ENCODE data around the gene POLR2F.

GRCh38 chr22:37930952-37931440, 22.5 kb upstream of the POLR2F start:
- TF ChIP-seq TAF1 (conservative IDR thresholded peaks at IDR 0.05) (no peak), MAX (IDR thresholded peaks at IDR 0.05) (no peak), REST (IDR thresholded peaks at IDR 0.05) (no peak), RXRA (IDR thresholded peaks at IDR 0.05) (no peak), CTCF (IDR thresholded peaks at IDR 0.05; ENCODE audit: low read depth, low read length, missing input control) (no peak), RAD21 (IDR thresholded peaks at IDR 0.05) (no peak), YY1 (IDR thresholded peaks at IDR 0.05) (no peak), JUND (IDR thresholded peaks at IDR 0.05) (no peak), EGR1 (IDR thresholded peaks at IDR 0.05; ENCODE audit: low read depth in 2 of 2) (no peak), ZBTB33 (IDR thresholded peaks at IDR 0.05) (no peak), ATF3 (IDR thresholded peaks at IDR 0.05) (no peak), FOXA1 (IDR thresholded peaks at IDR 0.05) (no peak), SP1 (IDR thresholded peaks at IDR 0.05) (no peak), GABPA (IDR thresholded peaks at IDR 0.05 in 1 of 2, conservative IDR thresholded peaks at IDR 0.05 in 1 of 2) (no peak)
